Measurements from ENCODE around the gene HNRNPH1. TPM values are rescaled to one million over a fixed set of nuclear protein-coding genes. Genes with fewer than 3 reads are reported as not detected.

HNRNPH1 gene
- total RNA-seq, 1 experiment from 2014 or later, result 940 TPM

DNA sequence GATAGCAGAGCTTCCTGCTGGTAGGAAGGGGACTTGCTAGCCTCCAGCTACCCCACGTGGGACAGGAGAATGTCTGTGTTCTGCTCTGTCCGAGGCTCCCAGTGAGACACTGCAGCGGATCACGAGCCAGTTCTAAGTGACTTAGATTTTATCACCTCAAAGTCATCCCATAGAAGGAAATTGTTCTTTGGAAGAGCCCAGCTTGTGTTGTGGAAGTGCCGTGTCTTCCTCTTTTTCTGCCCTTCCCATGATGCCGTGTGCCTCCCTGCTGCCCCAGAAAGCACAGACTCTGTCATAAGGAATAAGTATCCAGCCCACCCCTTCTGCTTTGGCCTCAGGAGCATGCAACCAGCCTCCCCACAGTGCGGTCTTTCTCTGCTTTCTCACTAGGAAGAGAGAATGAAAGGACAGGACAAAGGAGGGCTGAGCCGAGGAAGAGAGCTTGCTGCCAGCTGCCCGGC lies 37.5 kb downstream of the HNRNPH1 start:
- Mint-ChIP-seq H3K27me3 (ENCODE audit: insufficient read depth, unreplicated experiment) (no peaks in the 10 kb centered on the region), H3K27ac (ENCODE audit: unreplicated experiment) (no peak overlapping the region), H3K36me3 (ENCODE audit: insufficient read depth, unreplicated experiment) (peaks cover 58% of the 10 kb centered on the region), H3K4me3 (ENCODE audit: unreplicated experiment) (no peak overlapping the region), H3K9me3 (ENCODE audit: unreplicated experiment) (no peaks in the 10 kb centered on the region), H3K4me1 (ENCODE audit: low read depth, unreplicated experiment) (no peaks in the 10 kb centered on the region)
- ChIA-PET CTCF (no interaction called here), POLR2A (no interaction called here)
- Histone ChIP-seq H3K9me3 (no peaks in the 10 kb centered on the region), H3K36me3 (ENCODE audit: control insufficient read depth, insufficient read depth, low read length) (no peaks in the 10 kb centered on the region; the same call in 1 of the 2 replicates), H3K4me1 (no peaks in the 10 kb centered on the region), H3K27me3 (replicated peaks; ENCODE audit: control insufficient read depth, insufficient read depth, low read length) (no peaks in the 10 kb centered on the region), H3K4me3 (ENCODE audit: low read depth, low read length) (no peak overlapping the region)
- no TSS peak for BruUV-seq (replicated peaks)
- intact Hi-C loops (cut with micrococcal nuclease; ENCODE audit: unreplicated experiment), result no loop called here
- TF ChIP-seq, protein P1, sequence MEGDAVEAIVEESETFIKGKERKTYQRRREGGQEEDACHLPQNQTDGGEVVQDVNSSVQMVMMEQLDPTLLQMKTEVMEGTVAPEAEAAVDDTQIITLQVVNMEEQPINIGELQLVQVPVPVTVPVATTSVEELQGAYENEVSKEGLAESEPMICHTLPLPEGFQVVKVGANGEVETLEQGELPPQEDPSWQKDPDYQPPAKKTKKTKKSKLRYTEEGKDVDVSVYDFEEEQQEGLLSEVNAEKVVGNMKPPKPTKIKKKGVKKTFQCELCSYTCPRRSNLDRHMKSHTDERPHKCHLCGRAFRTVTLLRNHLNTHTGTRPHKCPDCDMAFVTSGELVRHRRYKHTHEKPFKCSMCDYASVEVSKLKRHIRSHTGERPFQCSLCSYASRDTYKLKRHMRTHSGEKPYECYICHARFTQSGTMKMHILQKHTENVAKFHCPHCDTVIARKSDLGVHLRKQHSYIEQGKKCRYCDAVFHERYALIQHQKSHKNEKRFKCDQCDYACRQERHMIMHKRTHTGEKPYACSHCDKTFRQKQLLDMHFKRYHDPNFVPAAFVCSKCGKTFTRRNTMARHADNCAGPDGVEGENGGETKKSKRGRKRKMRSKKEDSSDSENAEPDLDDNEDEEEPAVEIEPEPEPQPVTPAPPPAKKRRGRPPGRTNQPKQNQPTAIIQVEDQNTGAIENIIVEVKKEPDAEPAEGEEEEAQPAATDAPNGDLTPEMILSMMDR (IDR thresholded peaks at IDR 0.05; ENCODE audit: insufficient read depth in 1 of 2, low read depth in 1 of 2, low read length in 1 of 2, severe bottlenecking in 1 of 2, unreplicated experiment in 1 of 2), result no peak
- no peak for DNase-seq

DNA sequence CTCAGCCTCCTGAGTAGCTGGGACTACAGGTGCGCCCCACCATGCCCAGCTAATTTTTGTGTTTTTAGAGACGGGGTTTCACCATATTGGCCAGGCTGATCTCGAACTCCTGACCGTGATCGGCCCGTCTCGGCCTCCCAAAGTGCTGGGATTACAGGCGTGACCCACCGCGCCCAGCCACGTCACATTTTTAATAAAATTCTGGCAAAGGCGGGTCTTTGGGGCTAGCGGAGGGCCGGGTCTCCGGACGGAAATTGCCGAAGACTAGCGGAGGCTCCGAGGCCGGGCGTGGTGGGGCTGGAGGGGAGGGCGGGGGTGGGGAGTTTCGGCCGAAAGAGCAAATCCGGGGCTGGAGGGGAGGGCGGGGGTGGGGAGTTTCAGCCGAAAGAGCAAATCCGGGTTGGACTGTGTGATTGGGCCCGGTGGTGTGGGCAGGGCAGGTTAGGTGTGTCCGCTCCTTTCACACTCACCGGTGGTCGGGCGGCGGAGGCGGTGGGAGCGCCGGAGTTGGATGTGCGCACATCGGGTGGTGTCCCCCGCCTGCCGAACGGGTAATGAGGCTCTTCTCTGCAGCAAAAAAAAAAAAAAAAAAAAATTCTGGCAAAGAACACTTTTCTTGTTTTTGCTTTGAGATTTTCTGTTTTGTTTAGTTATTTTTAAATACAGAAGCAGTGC lies 46.0 kb downstream of the HNRNPH1 start:
- Histone ChIP-seq H3K4me3 (ENCODE audit: low read depth, low read length) (no peak overlapping the region), H3K9me3 (no peaks in the 10 kb centered on the region), H3K27me3 (replicated peaks; ENCODE audit: control insufficient read depth, insufficient read depth, low read length) (no peaks in the 10 kb centered on the region), H3K4me1 (no peaks in the 10 kb centered on the region), H3K36me3 (ENCODE audit: control insufficient read depth, insufficient read depth, low read length) (0 out of 2 replicates have a peak, but pooled peaks cover 2% of the 10 kb centered on the region)
- no peak overlapping the region for H3K4me3 Mint-ChIP-seq (ENCODE audit: unreplicated experiment)
- H3K27me3 Mint-ChIP-seq (ENCODE audit: insufficient read depth, unreplicated experiment), result no peaks in the 10 kb centered on the region
- no peak for DNase-seq
- no peaks in the 10 kb centered on the region for H3K4me1 Mint-ChIP-seq (ENCODE audit: low read depth, unreplicated experiment)
- intact Hi-C loops (cut with micrococcal nuclease; ENCODE audit: unreplicated experiment), result no loop called here
- no peak overlapping the region for H3K27ac Mint-ChIP-seq (ENCODE audit: unreplicated experiment)
- TF ChIP-seq, protein P1 (IDR thresholded peaks at IDR 0.05; ENCODE audit: insufficient read depth in 1 of 2, low read depth in 1 of 2, low read length in 1 of 2, severe bottlenecking in 1 of 2, unreplicated experiment in 1 of 2), result no peak
- ChIA-PET POLR2A (no interaction called here), CTCF (no interaction called here)
- no peaks in the 10 kb centered on the region for H3K9me3 Mint-ChIP-seq (ENCODE audit: unreplicated experiment)
- peaks cover 41% of the 10 kb centered on the region for H3K36me3 Mint-ChIP-seq (ENCODE audit: insufficient read depth, unreplicated experiment)
- BruUV-seq (replicated peaks), result no TSS peak

DNA sequence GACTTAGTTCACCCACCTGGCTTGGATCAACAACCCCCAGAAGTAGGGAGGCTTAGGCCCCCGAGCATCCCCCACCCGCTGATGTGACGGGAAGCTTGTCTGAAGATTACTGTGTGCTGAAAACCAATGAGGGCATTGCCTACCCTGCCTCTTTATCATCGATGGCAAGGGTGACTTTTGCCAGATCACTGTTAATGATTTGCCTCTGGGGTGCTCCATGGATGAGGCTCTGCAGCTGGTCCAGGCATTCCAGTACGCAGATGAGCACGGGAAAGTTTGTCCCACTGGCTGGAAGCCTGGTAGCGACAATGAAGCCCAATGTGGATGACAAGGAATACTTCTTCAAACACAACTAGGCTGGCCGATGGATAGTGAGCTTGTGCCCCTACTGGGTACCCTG lies 51.1 kb downstream of the HNRNPH1 start:
- no peaks in the 10 kb centered on the region for H3K4me1 ChIP-seq
- no TSS peak for BruUV-seq (replicated peaks)
- H3K9me3 ChIP-seq, result no peaks in the 10 kb centered on the region
- no peak overlapping the region for H3K4me3 ChIP-seq (ENCODE audit: low read depth, low read length)
- Mint-ChIP-seq H3K9me3 (ENCODE audit: unreplicated experiment) (no peaks in the 10 kb centered on the region), H3K4me1 (ENCODE audit: low read depth, unreplicated experiment) (no peaks in the 10 kb centered on the region), H3K36me3 (ENCODE audit: insufficient read depth, unreplicated experiment) (peaks cover 40% of the 10 kb centered on the region), H3K27ac (ENCODE audit: unreplicated experiment) (no peak overlapping the region), H3K27me3 (ENCODE audit: insufficient read depth, unreplicated experiment) (no peaks in the 10 kb centered on the region), H3K4me3 (ENCODE audit: unreplicated experiment) (no peak overlapping the region)
- DNase-seq, result no peak
- CTCF ChIA-PET, result no interaction called here
- POLR2A ChIA-PET, result no interaction called here
- peaks cover 4% of the 10 kb centered on the region; the same call in 1 of the 2 replicates for H3K36me3 ChIP-seq (ENCODE audit: control insufficient read depth, insufficient read depth, low read length)
- TF ChIP-seq, protein P1 (IDR thresholded peaks at IDR 0.05; ENCODE audit: insufficient read depth in 1 of 2, low read depth in 1 of 2, low read length in 1 of 2, severe bottlenecking in 1 of 2, unreplicated experiment in 1 of 2), result no peak
- H3K27me3 ChIP-seq (replicated peaks; ENCODE audit: control insufficient read depth, insufficient read depth, low read length), result no peaks in the 10 kb centered on the region
- intact Hi-C loops (cut with micrococcal nuclease; ENCODE audit: unreplicated experiment), result no loop called here

Data from Caco-2 (cell line).